Uterus (tissue), 2 donors: ENCODE data around the gene SELENOM.
A peak's percentile ranks its signal among the peaks of the same experiment; 100 is the strongest.

ENCODE experiments used
- POLR2A ChIP-seq, 2 donors: fragments of 450-650 bp; IDR thresholded peaks; one replicate each; pipeline ENCODE4 v1.6.1; 2016; ENCODE audit warnings: antibody characterized with exemption in 2 of 2, mild to moderate bottlenecking in 1 of 2, moderate library complexity in 1 of 2
- TF ChIP-seq, protein P1 (sequence below), 4 experiments: fragments of 200-600 bp in 2 of 4; fragments of 450-650 bp in 2 of 4; sonication (generic) in 2 of 4; IDR thresholded peaks; one replicate each; pipeline ENCODE4 v1.5.1; 2016 to 2019; ENCODE audit warnings: antibody characterized with exemption in 4 of 4, mild to moderate bottlenecking in 2 of 4, moderate library complexity in 1 of 4

DNA sequence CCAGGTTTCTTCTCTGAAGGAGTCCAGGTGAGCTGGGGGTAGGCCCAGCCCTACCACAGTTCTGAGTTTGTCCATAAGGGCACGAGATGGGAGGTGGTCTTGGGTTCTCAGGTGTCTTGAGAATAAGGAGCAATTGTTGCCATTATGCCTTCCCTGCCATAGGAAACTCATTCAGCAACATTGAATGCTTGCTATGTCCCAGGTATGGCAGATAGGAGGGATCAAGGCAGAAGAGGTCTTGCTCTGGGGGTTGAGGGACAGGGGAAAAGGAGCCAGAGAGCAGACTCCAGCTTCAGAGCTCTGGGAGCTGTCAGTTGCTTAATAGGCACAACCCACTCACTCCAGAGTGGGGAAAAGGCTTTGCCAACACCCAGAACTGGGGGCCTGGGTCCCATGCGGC, 4.3 kb downstream of the SELENOM start:
- TF ChIP-seq, protein P1, sequence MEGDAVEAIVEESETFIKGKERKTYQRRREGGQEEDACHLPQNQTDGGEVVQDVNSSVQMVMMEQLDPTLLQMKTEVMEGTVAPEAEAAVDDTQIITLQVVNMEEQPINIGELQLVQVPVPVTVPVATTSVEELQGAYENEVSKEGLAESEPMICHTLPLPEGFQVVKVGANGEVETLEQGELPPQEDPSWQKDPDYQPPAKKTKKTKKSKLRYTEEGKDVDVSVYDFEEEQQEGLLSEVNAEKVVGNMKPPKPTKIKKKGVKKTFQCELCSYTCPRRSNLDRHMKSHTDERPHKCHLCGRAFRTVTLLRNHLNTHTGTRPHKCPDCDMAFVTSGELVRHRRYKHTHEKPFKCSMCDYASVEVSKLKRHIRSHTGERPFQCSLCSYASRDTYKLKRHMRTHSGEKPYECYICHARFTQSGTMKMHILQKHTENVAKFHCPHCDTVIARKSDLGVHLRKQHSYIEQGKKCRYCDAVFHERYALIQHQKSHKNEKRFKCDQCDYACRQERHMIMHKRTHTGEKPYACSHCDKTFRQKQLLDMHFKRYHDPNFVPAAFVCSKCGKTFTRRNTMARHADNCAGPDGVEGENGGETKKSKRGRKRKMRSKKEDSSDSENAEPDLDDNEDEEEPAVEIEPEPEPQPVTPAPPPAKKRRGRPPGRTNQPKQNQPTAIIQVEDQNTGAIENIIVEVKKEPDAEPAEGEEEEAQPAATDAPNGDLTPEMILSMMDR (IDR thresholded peaks at IDR 0.05), result peak in 1 of 4 experiments; percentile 12
- TF ChIP-seq POLR2A (IDR thresholded peaks at IDR 0.05), result no peak
